ENCODE data around the gene UBAP1.
"Not testable (repeated sequence)": the region's sequence is repeated elsewhere in the genome, so short reads cannot be mapped to it uniquely, and the experiment has no call there.

The UBAP1 gene

DNA sequence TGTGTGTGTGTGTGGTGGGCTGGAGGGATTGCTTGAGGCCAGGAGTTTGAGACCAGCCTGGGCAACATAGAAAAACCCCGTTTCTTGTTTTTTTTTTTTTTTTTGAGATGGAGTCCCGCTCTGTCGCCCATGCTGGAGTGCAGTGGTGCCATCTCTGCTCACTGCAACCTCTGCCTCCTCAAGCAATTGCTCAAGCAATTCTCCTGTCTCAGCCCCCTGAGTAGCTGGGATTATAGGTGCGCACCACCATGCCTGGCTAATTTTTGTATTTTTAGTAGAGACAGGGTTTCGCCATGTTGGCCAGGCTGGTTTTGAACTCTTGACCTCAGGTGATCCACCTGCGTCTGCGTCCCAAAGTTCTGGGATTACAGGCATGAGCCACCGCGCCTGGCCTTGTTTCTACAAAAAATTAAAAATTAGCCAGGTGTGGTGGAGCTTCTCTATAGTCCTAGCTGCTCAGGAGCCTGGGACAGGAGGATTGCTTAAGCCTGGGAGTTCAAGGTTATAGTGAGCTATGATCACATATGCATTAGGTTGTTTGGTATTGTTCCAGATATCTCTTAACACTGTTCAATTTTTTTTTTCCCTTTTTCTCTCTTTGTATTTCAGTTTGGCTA lies 47.4 kb downstream of the UBAP1 start:
- DNase-seq, result not testable (repeated sequence)

DNA sequence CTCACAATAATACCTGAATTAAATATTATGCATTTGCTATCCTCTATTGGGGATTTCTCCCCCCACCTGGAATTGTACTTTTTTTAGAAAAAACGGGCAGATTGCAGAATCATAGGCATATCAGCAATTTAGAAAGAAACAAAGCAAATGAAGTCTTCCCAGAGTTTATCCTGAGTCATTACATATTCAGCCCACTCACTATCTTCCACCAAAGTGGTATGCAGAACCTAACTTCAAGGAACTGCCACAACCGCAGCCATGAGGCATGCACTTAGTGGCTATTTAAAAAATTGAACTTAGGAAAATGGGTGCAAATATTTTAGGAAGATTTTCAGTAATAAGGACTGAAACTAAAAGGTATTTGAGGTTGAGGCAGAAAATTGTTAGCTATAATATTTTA lies 48.6 kb downstream of the UBAP1 start:
- DNase-seq, result no peak

DNA sequence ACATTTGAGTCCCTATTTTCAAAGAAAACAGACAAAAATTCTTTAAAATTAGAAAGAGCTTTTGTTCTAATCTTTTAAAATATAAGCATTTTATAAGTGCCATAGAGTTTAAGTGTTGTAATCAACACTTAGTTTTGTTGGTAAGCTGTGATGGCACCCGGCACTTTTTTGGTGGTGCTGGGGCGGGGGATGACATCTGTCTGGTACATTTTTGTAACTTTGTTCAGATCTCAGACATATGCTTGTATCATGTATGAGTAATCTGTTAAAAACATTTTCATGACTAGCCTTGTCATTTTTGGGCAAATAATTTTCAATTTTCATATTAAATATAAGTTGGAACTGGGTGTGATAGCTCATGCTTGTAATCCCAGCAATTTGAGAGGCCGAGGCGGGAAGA lies 51.7 kb downstream of the UBAP1 start:
- no peak for DNase-seq

DNA sequence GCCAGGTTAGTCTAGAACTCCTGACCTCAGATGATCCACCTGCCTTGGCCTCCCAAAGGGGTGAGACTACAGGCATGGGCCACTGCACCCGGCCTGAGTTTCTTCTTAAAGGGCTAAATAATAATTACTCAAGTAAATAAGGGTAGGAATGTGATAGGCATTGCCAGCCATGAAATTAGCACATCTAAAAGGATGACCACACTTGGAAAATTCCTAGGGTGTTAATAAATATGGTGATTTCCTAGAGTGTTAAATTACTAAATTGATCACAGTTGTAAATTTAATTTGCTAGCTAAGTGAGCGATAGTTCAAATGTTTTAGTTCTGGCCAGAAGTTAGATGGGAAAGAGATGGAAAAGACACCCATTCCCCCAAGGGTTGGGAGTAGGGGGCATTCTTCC lies 53.4 kb downstream of the UBAP1 start:
- no peak for DNase-seq

DNA sequence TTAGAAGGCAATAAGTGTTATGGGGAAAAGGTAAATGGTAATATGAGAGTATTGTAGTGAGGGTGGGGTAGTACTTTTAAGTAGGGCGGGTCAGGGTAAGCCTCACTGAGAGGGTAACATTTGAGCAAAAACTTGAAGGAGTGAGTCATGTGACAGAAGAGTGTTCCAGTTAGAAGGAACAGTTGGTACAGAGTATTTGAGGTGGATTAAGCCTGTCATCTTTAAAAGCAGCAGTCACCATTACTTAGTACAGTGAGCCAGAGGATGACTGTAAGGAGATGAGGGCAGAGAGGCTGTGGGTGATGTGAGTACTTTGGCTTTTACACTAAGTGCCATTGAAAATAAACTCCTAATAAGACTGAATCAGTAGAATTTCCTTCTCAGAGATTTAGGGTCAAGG lies 54.8 kb downstream of the UBAP1 start:
- DNase-seq, result no peak

DNA sequence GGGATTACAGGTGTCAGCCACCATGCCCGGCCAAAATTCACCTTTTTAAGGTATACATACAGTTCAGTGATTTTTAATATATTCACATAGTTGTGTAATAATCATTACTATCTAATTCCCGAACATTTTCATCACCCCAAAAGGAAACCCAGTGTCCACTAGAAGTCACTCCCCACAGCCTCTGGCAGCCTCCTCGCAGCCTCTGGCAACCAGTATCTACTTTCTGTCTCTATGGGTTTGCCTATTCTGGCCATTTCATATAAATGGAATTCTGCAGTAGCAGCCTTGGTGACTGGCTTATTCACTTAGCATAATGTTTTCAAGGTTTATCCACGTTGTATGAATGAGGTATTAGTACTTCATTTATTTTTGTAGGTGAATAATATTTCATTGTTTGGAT lies 59.0 kb downstream of the UBAP1 start:
- no peak for DNase-seq

DNA sequence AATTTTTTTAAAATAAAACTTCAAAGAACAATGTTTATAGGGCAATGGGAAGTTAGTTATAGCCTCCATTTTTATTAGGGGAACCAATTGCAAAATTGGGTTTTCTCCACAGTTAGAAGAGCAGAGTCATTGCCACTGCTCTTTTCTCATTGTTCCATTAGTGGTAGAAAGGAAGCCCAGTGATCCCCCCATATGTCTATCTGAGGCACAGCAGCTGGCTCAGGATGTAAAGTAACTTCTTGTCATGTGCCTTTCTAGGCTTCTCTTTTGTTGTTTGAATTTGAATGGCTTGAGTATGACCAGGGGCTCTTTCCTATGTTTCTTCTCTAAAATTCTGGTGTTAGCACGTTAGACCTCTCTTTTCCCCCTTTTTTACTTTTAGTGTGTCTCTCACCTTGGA lies 61.2 kb downstream of the UBAP1 start:
- DNase-seq, result peak; percentile 73

DNA sequence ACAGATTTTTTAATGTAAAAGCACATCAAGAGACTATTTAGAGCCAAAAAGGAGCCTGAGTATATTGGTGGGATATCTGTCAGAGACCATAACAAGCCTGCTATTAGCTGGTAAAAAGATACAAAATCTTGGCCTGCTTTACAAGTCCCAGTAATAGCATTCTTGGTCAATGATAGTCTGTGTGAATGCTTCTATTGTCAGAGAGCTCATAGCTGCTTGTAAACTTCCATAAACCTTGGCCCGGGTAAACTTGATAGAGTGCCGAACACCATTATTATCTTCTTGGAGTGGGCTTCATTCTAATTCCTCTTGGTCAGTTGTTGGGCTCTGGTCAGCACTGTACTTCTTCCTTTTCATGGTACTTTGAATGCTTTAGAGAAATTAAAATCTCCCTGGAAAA lies 64.0 kb downstream of the UBAP1 start:
- DNase-seq, result no peak

DNA sequence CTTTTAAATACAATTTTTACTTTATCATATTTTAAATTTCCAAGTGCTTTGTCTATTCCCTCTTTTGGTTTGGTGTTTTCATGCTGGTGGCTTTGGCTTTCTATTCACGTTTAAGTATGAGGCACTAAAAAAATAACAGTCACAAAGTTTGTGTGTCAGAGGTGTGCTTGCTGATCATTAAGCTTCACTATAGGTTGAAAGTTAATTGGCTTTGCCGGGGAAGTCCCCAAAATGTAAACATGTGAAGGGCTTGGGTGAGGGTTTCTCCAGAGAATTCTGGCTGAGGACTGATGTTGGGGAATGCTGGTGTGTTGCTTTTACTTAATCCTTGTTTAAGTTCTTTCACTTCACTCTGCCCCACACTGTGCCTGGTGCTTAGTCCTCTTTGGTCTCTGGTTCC lies 66.4 kb downstream of the UBAP1 start:
- DNase-seq, result not testable (repeated sequence)

DNA sequence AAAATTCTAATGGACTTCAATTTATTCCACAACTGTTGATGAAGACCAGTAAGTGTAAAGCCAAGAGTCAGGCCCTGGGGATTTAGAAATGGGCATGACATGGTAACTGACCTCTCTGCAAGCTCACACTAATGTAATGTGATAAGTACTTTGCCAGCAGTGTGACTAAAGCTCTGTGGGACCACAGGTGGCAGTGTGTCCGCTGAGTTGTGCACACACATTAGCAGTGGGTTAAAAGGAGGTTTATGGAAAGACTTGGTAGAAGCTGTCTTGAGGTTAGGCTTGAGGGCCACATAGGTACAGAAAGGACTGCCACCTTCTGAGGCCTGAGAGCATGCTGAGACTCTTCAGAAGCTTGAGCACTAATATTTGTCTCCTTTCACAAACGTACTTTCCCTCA lies 67.6 kb downstream of the UBAP1 start:
- no peak for DNase-seq

DNA sequence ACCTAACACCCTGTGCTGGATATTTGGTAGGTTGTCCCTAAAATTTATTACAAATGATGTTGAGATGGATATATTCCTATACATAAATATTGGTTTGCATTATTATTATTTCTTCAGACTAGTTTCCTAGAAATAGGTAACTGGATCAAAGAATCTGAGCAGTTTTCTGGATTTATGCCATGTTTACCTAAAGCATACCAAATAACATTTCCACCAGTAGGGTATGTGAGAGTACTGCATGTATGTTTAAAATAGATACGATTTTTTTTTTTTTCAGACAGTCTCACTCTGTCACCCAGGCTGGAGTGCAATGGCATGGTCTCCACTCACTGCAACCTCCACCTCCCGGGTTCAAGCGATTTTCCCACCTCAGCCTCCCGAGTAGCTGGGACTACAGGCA lies 68.9 kb downstream of the UBAP1 start:
- DNase-seq, result not testable (repeated sequence)

DNA sequence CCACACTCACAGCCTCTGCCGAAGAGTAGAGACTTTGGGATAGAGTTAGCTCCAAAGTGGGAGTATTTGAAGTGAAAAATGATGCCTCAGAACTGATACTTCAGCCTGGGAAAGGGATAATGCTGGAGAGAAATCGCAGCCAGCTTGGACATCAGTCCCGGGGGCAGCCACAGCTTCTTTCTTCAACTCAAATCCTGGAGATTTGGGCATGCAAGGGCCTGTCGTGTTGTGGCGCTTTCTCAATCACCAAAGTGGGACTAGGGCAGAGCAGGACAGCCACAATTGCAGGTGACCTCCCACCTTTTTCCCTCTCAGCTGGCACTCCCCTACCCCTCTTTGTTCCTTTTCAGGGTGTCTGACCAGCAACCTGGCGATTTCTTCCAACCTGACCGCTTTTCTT lies 70.4 kb downstream of the UBAP1 start:
- DNase-seq, result no peak

DNA sequence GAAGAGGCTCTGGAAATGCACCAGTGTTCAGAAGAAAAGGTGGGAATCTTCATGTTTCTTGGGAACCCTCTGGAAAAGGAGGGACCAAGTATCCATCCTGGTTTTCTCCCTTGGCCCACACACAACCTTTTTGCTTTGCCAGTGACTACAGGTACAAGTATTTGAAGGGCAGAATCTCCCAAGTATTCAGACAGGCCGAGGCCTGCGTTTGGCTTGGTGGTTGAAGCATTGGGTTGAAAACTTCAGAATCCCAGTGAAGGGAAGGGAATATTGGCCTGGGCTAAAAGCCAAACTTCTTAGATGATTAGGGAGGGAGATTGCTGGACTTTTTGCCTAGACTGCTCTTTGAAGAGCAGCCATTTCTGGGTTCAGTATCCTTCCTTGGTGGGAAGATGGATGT lies 71.9 kb downstream of the UBAP1 start:
- no peak for DNase-seq

DNA sequence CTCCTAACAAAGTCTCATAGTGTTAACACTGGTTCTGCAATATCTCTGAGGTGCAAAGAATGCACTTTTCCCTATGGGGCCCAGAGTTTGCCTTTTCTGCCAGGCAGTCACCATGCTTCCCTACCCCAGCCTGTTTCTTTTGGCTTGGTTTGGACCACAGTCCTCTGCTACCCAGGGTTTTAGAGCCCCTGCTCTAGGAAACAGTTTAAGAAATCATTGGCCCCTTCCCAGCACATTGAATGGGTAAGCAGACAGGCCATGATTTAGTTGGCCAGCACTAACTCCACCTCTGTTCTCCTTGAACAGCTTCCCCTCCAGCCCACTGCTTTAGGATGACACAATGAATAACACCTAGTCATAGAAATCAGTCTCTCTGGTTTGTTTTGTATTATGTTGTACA lies 73.2 kb downstream of the UBAP1 start:
- no peak for DNase-seq

DNA sequence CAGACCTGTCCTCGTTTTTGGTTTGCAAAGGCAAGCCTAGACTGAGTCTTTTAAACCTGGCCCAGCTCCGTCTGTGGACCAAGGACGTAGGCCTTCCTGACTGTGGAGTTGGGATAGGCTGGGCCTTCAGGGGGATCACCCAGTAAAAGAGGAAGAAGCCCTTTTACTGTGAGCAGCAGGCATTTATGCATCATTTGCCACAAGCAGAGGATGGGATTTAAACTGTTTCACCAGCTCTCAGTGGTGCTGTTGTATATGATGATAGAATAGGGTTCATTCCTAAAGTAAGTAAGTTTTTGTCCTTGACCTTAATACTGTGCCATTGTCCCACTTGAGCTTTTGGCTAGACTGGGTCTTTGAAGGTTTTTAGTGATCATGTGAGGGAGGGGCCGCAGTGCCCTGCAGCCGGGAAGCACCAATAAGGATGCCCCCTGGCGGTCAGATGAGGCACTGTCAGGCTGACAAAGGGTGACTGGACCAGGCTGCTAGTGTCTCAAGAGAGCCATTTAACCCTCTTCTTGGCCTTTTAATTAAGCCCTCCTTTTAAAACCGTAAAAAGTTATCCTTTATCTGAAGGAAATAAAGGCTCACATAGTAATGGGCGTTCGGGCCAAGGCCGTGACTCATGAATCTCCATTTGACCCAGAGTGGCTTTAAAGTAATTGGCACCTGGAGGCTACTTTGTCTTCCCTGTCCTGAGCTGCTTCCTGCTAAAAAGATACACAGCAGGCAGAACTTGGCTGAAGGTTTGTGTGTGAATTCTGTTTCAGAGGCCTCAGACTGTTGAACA lies 74.0 kb downstream of the UBAP1 start:
- peak; percentile 78 for DNase-seq

DNA sequence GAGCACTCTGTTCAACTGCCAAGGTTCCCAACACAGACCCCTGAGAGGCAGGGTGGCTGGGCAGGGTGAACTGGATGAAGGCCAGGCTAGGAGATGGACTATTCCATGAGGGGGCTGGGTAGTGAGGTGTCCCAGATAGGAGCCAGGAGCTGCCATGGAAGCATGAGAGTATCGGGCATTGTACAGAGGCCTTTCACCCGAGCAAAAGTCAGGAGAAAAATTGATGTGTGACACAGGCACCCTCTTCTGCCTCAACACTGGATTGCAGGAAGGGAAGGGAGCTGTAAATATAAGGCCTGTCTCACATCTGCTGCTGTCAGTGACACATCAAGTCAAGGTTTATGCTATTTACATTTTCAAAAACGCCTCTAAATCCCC lies 74.6 kb downstream of the UBAP1 start:
- DNase-seq, result peak; percentile 32

DNA sequence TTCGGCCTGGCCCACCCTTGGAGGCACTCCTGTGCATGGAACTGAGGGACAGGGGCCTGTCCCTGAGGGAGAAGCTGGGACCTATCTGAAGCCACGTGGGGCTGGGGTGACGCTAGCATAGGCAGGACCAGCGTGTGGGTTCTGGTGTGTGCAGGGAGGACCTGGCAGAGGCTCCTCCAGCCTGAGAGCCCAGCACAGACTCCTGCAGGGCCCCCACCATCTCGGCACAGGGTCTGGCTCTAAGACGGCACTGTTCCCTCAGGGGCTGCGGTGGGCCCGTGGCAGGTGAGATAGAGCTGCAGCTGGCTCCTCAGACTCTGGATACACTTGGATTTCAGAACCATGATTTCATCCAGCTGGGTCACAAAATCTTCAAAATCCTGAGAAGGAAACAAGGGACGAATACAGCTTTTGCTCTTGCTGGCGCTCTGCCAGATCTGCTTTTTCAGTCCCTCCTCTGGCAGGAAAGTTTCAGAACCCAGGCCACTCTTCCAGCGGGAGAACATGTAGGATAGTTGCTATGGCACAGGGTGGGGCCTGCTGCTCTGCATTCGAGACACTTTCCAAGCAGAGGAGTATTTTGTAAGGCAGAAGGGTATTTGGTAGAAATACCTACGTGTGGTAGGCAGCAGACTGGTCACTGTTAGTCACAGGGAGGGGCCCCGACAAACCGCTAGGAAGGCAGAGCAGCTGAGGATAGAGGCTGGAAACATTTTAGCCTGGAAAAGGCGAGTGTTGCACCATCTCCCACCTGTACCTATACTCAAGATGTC lies 75.5 kb downstream of the UBAP1 start:
- no peak for DNase-seq

DNA sequence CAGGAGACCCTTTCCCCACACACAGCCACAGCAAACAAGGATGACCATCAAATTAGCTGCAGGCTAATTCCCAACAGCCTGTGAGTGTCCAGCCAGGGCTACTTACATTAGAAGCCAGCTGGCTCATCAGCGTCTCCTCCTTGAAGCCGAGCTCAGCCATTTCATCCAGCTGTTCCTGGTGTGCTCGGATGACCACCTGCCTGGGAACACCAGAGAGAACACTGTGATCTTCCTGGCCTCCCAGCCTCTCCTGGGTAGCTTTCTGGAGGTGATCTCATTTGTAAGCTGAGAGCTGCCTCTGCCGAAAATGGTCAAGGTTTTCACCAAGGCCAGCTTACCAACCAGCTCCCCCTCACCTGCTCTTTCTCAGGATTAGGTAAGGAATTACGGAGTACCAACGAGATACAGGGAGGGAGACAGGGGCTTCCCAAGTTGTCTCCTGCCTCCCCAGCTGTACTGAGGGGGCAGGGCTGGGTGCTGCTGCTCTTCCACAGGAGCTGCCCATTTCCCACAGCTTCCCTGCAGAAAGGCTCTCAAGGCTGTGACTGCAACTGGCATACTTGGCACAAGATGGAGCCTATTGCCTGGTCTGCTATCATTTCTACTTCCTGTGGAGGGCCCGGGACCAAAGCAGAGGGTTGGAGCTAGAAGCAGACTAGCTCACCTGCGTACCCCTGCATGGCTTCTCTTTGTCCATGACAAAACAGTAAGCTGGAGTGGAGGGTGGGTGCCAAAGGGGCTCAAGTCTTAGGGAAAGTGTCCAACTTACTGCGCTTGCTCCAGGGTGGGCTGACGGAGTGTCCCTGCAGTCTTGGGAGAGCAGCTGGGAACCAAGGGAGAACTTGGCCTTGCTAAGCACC lies 76.4 kb downstream of the UBAP1 start:
- DNase-seq, result no peak

DNA sequence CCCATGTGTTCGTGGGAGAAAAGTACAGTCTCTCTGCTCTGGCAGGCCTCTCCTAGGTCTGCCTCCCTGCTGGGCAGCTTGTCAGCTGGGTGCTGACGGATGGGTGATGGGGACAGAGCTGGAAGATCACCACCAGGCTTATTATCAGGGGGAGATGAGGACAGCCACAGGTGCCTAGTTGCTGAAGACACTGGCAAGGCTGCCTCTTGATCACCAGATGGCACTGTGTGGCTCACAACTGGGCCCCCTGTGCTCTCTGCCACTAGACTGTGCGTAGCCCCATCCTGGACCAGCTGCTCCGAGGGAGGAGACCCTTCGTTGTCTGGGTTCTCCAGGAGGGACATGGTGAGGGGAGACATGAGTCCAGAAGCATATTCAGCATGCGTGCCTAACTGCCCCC lies 77.3 kb downstream of the UBAP1 start:
- DNase-seq, result peak; percentile 44

DNA sequence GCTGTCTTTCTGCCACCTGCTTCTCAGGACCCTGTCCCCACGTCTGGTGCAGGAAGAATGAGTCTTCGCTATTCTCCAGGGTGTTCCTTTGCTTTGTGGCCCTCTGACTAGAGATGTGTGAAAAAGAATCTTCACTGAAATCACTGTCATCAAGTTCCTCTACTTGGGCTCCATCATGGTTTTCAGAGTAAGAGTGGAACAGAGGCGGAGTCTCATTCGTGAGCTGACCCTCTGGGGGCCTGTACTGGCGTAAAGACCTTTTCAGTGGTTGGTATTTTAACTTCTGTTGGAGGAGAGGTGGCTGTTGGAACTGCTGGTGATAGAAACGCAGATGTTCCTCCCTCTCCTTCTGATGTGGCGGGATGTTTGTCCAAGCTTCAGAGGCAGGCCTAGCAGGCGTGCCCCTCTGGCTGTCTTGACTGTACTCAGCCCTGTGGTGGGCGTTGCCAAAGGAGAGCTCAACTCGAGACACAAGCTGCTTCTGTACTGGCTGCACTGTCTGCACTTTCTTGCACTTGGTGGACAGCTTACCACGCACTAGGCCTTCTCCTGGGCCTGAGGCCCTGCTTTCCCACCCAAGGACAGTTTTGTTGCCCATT lies 78.2 kb downstream of the UBAP1 start:
- no peak for DNase-seq

DNA sequence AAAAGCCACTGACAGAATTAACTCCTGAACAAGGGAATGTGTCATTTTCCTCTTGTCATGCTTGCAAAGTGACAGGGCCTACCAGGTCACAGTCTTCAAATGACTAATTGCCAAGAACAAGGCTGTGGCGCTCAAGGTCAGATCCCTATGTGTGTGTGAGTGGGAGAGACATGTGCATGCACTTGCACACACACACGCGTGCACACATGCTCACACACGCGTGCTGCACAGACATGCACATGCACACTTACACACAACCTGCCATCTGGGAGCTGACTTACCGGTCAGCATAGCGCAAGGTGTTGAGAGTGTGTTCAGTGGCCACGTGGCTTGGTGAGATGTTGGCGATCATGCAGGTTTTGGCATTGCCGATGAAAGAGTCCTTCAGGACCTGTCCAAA lies 80.5 kb downstream of the UBAP1 start:
- DNase-seq, result no peak

DNA sequence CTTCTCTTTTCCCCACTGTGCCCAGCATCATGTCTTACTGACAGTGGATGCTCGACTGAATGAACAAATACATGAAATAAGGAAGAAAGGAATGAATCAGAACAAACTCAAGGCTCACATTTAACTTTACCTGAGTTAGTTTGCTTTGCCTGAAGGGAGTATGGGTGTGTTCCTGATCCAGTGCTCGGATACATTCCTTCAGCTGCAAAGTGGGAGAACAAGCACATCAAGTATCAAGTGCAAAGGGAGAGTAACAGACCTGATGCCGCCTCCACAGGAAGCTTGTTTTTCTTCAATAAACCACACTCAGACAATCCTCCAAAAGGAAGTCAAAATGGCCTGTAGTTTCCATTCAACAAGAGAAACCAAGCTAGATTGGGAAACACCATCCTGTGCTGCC lies 84.1 kb downstream of the UBAP1 start:
- no peak for DNase-seq

DNA sequence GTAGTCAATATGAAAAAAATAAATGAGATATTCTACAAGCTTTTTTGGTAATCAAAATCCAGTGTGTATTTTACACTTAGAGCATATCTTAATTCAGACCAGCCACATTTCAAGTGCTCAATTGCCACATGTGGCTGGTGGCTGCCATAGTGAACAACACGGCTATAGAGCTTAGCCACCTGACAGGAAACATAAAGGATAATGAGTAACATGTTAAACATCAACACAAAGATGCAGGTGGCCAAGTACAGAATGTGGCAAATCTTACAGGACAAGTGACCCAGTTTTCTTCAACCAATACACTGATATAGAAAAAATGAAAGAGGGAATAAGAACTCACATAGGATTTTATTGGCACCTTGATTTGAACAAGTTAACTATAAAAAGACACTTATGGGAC lies 88.8 kb downstream of the UBAP1 start:
- no peak for DNase-seq
